HG02852 (cell line): ENCODE measurements around the gene CPXM2.

Experiments
- ATAC-seq: cut with Tn5 transposase; IDR thresholded peaks from one replicate; pipeline ENCODE4 v1.9.1; 2021; ENCODE audit warnings: mild to moderate bottlenecking, moderate library complexity; ENCODE audit not compliant: unreplicated experiment

CPXM2 gene

DNA sequence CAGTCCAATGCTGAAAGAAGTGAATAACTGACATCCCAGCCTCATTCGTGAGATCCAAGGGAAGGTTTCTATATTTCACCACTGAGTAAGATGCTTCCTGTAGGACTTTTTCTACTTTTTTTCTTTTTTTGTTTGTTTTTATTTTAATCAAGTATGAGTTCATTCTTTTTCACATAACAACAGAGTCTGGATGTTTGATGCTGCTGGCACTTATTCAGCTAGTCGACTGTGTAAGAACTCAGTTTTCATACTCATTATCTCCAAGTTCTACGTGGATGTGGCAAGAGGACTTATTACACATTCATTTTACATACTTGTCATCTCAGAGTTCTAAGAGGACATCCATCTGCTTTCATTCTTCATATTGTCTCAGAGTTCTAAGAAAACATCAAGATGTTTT lies 86.9 kb downstream of the CPXM2 start:
- no peak for ATAC-seq

DNA sequence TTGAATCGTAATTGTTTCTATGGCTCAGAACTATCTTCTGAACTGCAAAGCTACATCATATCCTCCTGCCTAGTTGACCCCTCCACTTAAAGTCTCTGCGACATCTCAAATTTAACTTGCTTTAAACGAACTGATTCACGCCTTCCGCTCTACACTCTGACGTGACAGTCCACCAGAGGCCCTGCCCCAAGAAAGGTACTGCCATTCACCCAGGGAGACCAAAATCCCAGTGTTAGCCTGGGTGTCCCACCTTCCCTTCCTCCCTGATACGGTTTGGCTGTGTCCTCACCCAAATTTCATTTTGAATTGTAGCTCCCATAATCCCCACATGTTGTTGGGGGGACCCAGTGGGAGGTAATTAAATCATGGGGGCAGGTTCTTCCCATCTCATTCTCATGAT lies 90.8 kb downstream of the CPXM2 start:
- no peak for ATAC-seq

DNA sequence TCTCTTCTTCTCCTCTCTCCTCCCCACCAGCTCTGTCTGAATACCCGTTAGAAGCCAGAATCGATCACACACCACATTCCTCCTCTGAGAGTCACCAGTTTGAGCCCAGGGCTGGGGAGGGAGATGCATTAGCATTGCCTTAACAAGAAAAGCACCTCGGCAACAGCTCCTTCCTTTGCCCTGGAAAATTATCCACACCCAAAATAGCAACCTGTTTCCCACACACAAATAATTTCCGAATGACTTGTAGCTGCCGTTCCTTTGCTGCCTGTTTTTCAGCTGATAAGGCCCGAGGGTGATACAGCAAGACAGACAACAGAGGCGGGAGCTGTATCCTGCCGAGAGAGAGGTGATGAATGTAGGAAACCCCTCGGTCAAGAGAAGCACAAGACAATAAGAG lies 91.3 kb downstream of the CPXM2 start:
- no peak for ATAC-seq

DNA sequence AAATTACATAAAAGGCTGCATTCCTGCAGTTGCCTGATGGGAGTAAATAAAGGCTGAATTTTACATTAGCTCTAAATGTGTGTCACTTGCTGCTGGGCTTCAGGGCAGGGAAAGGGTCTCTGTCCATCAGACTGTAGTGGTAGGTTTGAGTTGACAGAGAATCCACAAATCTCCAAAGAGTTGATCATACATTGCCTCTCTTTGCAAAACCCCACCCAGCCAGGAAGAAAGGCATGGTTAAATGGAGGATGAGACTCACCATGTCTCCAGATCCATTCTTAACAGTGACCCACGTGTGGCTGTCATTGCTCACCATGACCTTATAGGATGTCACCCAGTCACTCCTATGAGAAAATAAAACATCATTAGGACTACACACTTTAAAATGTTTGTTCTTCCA lies 92.8 kb downstream of the CPXM2 start:
- ATAC-seq = no peak

DNA sequence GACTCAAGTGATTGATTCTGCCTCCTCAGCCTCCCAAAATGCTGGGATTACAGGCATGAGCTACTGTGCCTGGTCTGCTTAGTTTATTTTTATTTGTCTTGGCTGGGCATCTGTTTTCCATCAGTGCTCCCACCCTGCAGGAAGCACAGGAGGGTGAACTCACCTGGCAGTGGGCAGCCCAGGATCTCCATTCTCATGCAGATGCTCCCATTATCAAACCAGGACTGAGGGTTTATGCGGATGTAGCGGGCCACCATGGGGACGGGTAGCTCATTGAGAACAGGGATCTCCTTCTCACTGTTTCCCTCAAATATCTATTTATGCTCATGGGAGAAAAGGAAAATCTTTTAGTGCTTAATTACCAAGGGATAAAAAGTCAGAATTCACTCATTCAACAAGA lies 93.8 kb downstream of the CPXM2 start:
- no peak for ATAC-seq

DNA sequence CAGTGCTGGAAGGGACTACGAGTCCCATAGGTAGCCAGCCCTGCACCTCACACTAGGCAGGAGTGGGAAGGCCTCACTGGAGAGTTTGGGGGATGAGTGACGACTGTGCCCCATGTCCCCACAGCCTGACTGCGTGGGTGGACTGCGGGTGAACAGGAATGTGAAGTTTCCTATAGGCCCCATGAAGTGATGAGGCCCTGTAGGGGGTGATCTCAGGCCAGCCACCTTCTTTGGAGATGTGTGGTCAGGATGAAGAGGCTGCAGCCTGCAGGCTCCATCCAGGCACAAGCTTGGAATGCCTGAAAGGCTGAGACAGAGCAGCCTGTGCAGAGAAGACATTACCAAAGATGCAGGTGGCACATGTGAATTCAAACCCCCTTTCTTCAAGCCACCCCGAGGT lies 94.9 kb downstream of the CPXM2 start:
- ATAC-seq = no peak

DNA sequence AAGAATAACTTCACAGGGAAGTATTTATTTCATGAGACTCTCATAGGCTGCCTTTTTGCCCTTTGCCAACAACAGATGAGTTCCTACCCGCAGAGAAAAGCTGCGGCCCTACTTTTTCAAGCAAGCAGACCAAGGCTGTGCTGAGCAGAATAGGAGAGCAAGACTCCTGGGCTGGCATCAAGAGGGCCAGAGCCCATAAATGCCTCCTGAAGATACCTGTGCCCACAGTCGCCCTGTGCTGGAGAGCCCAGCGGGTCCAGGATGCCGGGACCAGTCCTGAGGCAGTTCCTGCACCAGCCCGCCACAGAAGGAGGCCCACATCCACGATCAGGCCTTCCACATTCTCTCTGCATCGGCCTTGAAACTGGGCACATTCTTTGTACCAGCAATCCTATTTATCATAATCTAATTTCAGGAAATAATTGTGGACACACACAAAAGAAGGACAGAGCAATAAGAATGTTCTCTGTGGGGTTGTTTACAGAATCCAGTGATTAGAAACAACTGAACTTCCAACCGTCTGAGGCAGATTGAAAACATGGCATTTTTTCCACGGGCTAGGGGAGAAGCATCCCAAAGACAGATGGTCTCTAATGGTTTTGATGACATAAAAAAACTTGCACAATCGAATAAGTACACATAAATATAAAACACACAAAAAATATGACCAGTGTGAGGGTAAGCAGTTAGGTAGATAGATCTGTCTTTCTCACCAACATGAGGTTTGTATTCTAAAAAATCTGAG lies 95.6 kb downstream of the CPXM2 start:
- ATAC-seq = no peak

DNA sequence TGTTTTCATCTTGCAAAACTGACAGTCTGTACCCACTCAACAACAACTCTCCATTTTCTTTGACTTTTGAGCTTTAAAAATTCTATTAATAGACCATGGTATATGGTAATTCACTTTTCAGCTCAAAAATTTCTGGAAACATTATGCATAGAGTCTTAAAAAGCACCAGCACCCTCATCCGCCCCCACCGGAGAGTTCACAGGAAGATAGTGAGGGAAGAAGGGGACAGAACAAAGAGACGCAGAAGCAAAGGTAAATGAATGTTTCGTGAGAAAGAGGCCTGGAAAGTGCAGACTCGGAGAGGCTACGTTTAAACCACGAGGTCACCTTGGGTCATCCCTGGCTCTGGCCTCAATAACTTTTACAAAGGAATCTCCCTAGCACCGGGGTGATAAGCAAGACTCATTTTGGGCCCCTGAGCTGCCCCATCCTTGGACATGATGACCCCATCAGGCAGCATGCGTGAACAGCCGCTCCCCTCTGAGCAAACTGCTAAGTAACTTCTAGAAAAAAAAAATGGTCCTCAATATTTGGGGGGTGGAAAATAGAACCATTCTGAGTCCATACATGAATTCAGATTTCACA lies 96.3 kb downstream of the CPXM2 start:
- ATAC-seq = no peak

DNA sequence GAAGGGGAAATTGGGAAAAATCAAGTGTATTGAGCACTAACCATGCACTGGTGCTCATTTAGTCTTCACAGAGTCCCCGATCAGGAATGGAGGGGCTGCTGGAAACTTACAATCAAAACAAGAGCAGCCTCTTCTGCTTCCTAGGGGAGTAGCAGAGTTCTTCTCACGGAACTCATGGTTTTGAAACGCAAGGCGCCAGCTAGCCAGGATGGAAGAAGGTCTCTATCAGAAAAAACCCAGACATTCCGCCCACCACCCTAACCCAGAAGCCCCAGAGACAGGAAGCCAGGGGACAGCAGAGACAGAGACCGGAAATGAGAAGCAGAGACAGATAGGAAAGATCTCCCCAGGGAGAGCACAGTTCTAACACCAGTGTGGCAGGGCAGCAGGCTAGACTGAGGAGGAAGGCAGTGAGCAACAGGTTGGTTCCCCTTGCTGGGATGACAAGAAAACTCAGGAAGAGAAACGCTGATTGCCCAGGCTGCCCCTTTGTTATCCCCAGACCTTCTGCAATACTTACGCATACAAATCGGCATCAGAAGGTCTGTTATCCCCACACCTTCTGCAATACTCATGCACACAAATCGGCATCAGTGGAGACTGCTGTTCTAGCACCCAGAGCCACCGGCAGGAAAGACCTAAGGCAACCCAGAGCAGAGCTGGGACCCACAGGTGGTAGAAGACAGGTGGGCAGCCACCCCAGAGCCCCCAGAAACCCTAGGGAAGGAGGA lies 99.2 kb downstream of the CPXM2 start:
- no peak for ATAC-seq

DNA sequence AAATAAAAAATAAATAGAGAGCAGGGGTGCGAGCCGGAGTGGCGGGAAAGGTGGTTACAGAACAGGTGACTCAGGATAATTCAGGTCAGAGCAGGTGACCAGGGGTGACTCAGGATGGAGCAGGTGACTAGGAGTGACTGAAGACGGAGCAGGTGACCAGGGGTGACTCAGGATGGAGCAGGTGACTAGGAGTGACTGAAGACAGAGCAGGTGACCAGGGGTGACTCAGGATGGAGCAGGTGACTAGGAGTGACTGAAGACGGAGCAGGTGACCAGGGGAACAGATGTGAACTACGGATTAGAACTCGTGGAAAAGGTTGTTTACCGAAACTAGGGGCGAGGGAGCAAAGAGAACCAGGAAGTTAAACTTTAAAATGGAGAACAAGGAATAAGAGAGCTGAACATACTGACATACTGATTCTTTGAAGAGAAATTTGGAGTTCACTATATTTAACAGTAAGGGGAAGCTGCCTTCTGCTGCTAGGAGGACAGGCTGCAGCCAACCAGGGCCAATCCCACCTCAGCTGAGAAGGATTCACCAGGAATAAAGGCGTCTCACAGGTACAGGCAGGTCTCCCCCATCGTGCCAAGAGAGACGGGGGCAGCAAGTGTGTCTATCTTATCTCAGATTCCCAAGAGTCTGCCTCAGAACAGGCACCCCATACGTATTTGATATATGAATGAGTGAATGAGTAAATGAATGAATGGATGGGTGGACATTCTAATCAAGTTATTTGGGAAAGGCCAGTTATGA lies 101.3 kb downstream of the CPXM2 start:
- ATAC-seq = no peak

DNA sequence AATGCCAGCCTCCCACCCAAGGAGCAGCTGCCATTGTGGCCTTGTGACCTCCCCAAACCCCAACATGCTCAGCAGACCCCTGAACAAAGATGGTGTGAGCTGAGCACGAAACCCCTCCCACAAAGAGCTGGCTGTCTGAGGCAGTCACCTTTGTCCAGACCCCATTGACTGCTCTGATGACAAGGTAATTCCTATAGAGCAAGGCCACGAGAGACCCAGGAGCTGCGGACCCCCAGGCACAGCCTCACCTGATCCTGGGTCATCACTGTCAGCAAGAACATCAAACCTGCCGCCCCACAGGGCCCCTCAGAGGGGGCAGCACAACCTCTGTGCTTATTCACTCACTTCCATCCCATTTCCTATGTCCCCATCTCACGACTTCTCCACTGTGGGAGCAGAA lies 102.6 kb downstream of the CPXM2 start:
- ATAC-seq = no peak

DNA sequence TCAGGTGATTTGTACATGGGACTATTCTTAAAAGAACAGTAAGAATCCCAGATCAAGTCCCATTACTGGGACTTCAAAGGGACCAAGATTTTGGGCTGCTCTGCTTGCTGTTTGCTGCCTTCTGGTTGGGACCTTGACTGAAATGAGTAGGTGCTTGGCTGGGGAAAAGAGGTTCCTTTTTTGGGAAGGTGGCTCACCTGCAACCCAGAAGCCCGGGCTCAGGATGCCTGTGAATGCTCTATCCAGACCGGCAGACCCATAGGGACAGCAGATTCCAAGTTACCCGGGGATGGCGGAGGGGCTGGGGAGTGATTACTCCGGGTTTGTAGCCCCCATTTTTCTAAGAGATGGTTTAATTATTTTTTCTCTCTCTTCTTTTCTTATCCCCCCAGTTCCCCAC lies 104.0 kb downstream of the CPXM2 start:
- no peak for ATAC-seq

DNA sequence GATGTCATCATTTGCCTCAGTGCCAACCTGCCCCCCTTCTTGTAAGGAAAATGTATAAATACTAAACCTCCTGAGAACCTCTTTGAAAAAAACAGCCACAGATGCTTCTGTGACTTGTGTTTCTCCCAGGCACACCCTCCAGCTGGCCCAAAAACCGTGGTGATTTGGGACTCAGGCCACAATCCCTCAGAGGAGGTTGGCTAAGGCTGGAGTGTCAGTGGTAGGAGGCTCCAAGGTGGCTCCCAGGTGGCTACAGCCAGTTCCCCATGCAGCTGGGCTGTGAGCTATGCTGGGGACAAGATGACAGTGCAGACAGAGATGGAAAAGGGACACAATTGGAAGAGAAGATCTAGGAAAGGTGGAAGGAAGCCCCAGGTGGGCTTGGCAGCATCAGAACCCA lies 104.7 kb downstream of the CPXM2 start:
- ATAC-seq = no peak

DNA sequence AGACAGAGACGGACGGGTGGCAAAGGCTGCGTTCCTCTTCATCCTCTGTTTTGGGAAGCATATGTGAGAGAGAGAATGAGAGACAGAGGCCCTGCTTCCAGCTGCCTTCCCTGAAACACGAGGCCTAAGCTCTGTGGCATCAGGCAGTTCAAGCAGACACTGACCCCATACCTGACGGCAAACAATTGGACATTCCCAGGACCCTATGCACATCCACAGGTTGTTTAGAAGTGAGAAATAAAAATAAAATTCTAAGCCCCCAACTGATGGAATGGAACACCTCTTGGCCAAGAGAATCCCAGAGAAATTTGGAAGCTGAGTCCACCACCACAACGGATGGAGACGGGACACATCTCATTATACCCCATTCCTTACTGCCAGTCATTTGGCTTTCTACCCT lies 105.3 kb downstream of the CPXM2 start:
- no peak for ATAC-seq

DNA sequence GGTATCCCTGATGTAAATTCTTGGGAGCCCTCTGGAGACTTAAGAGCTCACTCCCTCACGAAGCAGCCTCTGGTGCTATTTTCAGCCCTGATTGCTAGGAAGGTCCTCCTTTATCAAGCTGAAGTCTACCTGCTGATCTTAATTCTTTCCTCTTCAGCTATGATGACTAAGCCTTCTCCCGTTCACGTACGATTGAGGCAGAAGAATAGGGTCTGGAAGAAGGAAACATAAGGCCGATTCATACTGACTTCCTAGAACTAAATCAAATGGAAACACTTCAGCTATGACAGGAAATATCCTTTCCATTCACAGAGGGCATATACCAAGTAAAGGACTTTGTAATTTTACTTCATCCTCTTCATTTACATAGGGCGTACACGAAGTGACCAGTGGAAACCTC lies 107.0 kb downstream of the CPXM2 start:
- ATAC-seq = no peak

DNA sequence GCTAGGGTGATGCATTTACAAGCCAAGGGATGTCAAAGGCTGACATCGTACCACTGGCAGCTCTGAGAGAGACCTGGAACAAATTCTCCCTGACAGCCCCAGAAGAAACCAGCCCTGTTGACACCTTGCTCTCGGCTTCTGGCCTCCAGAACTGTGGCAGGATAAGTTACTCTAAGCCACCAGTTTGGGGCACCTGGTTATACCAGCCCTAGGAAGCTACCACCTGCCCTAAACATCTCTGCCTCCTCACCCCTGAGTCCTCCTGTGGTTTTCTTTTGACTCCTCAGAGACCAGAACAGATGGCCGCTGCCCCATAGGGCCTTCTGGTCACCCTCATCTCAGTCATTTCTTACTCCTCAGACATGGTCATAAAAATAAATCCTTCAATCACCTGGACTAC lies 107.4 kb downstream of the CPXM2 start:
- ATAC-seq = no peak

DNA sequence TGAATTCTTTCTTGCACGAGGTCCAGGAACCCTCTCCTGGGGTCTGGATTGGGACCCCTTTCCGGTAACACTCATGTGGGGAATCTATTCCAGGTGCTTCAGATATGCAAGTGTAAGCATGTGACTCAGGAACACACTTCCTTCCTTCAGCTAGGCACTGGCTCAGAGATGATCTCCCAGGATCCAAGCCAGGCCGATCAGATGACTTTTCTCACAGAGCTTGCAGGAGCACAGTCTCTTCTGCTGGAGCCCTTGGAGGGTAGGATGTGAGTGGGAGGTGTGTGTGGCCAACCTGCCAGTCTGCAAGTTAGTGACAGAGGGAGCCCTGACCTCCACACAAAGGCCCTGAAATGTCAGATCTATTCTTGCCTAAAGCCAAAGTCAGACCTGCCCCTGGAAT lies 108.3 kb downstream of the CPXM2 start:
- ATAC-seq = no peak

DNA sequence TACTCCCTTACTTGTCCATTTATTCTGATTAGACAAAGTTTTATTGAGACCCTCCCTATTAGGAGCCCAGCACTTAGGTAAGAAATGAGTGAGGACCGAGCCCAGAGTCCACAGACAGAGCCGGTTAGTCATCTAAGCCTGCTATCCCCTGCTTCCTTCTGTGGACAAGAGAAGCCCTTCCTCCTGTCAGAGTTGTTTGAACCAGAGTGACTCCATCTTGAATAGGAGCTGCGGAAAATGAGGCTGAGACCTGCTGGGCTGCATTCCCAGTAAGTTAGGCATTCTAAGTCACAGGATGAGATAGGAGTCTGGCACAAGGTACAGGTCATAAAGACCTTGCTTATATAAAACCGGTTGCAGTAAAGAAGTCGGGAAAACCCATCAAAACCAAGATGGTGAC lies 109.1 kb downstream of the CPXM2 start:
- ATAC-seq = no peak

DNA sequence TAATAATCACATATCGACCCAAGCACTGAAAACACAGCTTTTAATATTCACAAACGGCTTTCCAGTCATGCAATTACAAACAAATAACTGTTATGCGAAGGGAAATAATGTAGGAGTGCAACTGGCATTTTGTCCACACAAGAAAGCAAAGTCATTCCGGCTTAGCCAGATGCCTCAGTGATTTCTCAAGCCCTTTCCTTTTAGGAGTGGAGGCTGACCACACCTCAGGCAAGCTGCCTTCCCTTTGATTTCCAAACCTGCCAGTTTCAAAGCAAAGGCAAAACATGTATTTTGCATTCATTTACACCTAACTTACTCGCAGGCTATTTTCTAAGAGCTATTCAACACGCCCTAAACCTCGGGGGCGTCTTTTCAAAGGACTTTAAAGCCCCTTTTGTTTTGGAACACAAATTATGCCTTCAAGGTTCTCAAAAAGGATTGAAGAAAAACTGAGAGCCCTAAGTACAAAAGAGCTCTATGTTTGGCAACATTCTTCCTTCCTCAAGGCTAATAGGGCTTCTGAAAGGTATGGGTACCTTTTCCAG lies 109.6 kb downstream of the CPXM2 start:
- no peak for ATAC-seq

DNA sequence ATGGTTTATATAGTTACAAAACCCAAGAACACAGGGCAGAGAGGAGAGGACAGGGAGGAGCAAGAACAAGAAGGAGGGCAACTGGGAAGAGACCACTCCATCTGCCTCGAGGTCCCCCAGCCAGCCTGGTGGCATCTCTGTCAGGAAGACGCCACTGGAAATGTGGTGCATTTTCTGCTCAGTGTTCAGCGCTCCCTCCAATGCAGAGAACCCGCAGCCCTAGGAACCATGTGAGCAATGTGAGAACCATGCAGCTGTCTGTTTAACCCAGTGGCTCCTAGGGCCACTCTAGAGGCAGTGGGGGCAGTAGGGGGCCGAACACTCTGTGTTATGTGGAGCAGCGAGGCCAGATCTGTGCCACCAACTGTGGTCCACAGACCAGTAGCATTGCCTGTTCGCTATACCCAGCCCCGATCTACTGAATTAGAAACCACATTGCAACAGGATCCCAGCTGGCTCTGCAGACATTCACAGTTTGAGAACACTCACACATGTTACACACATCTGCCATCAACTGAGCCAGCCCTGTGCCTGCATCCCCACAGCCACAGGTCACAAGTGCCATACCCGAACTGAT lies 110.2 kb downstream of the CPXM2 start:
- ATAC-seq = no peak
